Liver (tissue), 9 donors: ENCODE data around the gene TPST2. TPM values are rescaled to one million over a fixed set of nuclear protein-coding genes. Genes with fewer than 3 reads are reported as not detected.

Source experiments
- DNase-seq: peaks from one replicate; pipeline ENCODE4 v3.0.0-alpha.2; 2017; ENCODE audit warnings: low spot score
- H3K27ac ChIP-seq, 2 donors: one replicate each; pipeline ENCODE4 v1.7.0; 2013; ENCODE audit warnings: inconsistent platforms in 2 of 2, low read length in 2 of 2, control low read depth in 1 of 2, low read depth in 1 of 2, mild to moderate bottlenecking in 1 of 2
- H3K27me3 ChIP-seq, 4 donors: one replicate each; pipeline versions ENCODE4 v1.6.1 to v1.7.0; 2013; ENCODE audit warnings: low read length in 3 of 4, inconsistent platforms in 1 of 4, mild to moderate bottlenecking in 1 of 4, moderate library complexity in 1 of 4; ENCODE audit not compliant: control insufficient read depth in 4 of 4, insufficient read depth in 4 of 4
- H3K36me3 ChIP-seq, 4 donors: one replicate each; pipeline versions ENCODE4 v1.6.1 to v1.7.0; 2013; ENCODE audit warnings: low read length in 3 of 4, mild to moderate bottlenecking in 3 of 4, low read depth in 1 of 4, moderate library complexity in 1 of 4; ENCODE audit not compliant: control insufficient read depth in 4 of 4, insufficient read depth in 3 of 4
- H3K4me1 ChIP-seq, 4 donors: one replicate each; pipeline versions ENCODE4 v1.6.1 to v1.7.0; 2013; ENCODE audit warnings: low read length in 3 of 4, mild to moderate bottlenecking in 3 of 4, moderate library complexity in 1 of 4; ENCODE audit not compliant: control insufficient read depth in 4 of 4, insufficient read depth in 4 of 4
- H3K4me3 ChIP-seq, 3 donors: one replicate each; pipeline versions ENCODE4 v1.6.1 to v1.7.0; 2013; ENCODE audit warnings: low read length in 3 of 3, control low read depth in 1 of 3, low read depth in 1 of 3, mild to moderate bottlenecking in 1 of 3
- H3K9ac ChIP-seq, 2 donors: one replicate each; pipeline ENCODE4 v1.7.0; 2013; ENCODE audit warnings: low read length in 2 of 2, mild to moderate bottlenecking in 2 of 2, moderate library complexity in 2 of 2, control low read depth in 1 of 2, low read depth in 1 of 2
- H3K9me3 ChIP-seq, 4 donors: one replicate each; pipeline versions ENCODE4 v1.6.1 to v1.7.0; 2013; ENCODE audit warnings: low read length in 3 of 4; ENCODE audit not compliant: control insufficient read depth in 4 of 4
- EGR1 ChIP-seq, 2 donors: IDR thresholded peaks; 2 replicates each; pipeline ENCODE4 v1.6.1; 2016 to 2018; ENCODE audit warnings: antibody characterized with exemption in 2 of 2, low read depth in 2 of 2
- FOXA1 ChIP-seq: IDR thresholded peaks from 2 replicates; pipeline ENCODE4 v1.6.1; 2016; ENCODE audit warnings: antibody characterized with exemption
- FOXA2 ChIP-seq: IDR thresholded peaks from 2 replicates; pipeline ENCODE4 v1.6.1; 2016; ENCODE audit warnings: antibody characterized with exemption
- GABPA ChIP-seq, 2 donors: IDR thresholded peaks in 1 of 2; conservative IDR thresholded peaks in 1 of 2; 2 replicates each; pipeline ENCODE4 v1.6.1; 2016; ENCODE audit warnings: antibody characterized with exemption in 2 of 2, mild to moderate bottlenecking in 1 of 2, moderate library complexity in 1 of 2
- HNF4A ChIP-seq, 2 donors: conservative IDR thresholded peaks; 2 replicates each; pipeline ENCODE4 v1.6.1; 2016; ENCODE audit warnings: antibody characterized with exemption in 2 of 2, mild to moderate bottlenecking in 2 of 2
- HNF4G ChIP-seq: IDR thresholded peaks from 2 replicates; pipeline ENCODE4 v1.6.1; 2016; ENCODE audit warnings: antibody characterized with exemption
- JUND ChIP-seq, 2 donors: IDR thresholded peaks; 2 replicates each; pipeline ENCODE4 v1.6.1; 2016; ENCODE audit warnings: antibody characterized with exemption in 2 of 2
- NR2F2 ChIP-seq: IDR thresholded peaks from 2 replicates; pipeline ENCODE4 v1.6.1; 2016; ENCODE audit warnings: antibody characterized with exemption
- RAD21 ChIP-seq, 2 donors: IDR thresholded peaks; 2 replicates each; pipeline ENCODE4 v1.6.1; 2016; ENCODE audit warnings: antibody characterized with exemption in 2 of 2, mild to moderate bottlenecking in 2 of 2
- RXRA ChIP-seq, 2 donors: IDR thresholded peaks; 2 replicates each; pipeline ENCODE4 v1.6.1; 2017 to 2018; ENCODE audit warnings: antibody characterized with exemption in 2 of 2, mild to moderate bottlenecking in 1 of 2
- SP1 ChIP-seq: IDR thresholded peaks from 2 replicates; pipeline ENCODE4 v1.6.1; 2018; ENCODE audit warnings: antibody characterized with exemption, mild to moderate bottlenecking
- TAF1 ChIP-seq: conservative IDR thresholded peaks from 2 replicates; pipeline ENCODE4 v1.6.1; 2016; ENCODE audit warnings: antibody characterized with exemption, mild to moderate bottlenecking
- YY1 ChIP-seq: IDR thresholded peaks from 2 replicates; pipeline ENCODE4 v1.6.1; 2016; ENCODE audit warnings: antibody characterized with exemption, mild to moderate bottlenecking
- WGBS: extraction: QIAGEN DNeasy Blood & Tissue Kit; methylation state at CpG from one replicate; pipeline ENCODE4 v1.1.7; 2013; 5-methylcytosine and 5-hydroxymethylcytosine counted together
- polyA plus RNA-seq, 2 donors: library from polyadenylated mRNA; stranded (reverse) in 1 of 2; unstranded in 1 of 2; fragments of 200-250 nt in 1 of 2; fragments of >200 nt in 1 of 2; fragmentation: Nextera tagmentation in 1 of 2; extraction: Ambion mirVana in 1 of 2; gene quantifications; one replicate each; pipeline versions ENCODE4 v1.2.1 to v1.2.3, GENCODE V29; 2013 to 2015
- total RNA-seq, 2 donors: library from RNA; depleted of rRNA; stranded (reverse); fragments of >200 nt; gene quantifications; one replicate each; pipeline ENCODE4 v1.2.3, GENCODE V29; 2014
- TF ChIP-seq, protein P1 (sequence below): IDR thresholded peaks from 2 replicates; pipeline ENCODE4 v1.6.1; 2016; ENCODE audit warnings: antibody characterized with exemption, mild to moderate bottlenecking
- TF ChIP-seq, protein P2 (sequence below): IDR thresholded peaks from 2 replicates; pipeline ENCODE4 v1.6.1; 2016; ENCODE audit warnings: antibody characterized with exemption
- TF ChIP-seq, protein P3 (sequence below): fragments of 150-350 bp; IDR thresholded peaks from 2 replicates; pipeline ENCODE4 v1.5.1; 2017; ENCODE audit warnings: improper control_type of control experiment, low read depth, low read length; ENCODE audit not compliant: missing input control
- TF ChIP-seq, protein P4 (sequence below): IDR thresholded peaks from 2 replicates; pipeline ENCODE4 v1.6.1; 2016; ENCODE audit warnings: antibody characterized with exemption
- TF ChIP-seq, protein P5 (sequence below): IDR thresholded peaks from 2 replicates; pipeline ENCODE4 v1.6.1; 2016; ENCODE audit warnings: antibody characterized with exemption
- donor health status: healthy.
- donor health status: healthy.
- donor health status: healthy.
- donor health status: healthy.
- donor health status: healthy.

TPST2 gene
- total and polyA plus RNA-seq, 4 donors: 33.3 to 109 (median 69.7) TPM

DNA sequence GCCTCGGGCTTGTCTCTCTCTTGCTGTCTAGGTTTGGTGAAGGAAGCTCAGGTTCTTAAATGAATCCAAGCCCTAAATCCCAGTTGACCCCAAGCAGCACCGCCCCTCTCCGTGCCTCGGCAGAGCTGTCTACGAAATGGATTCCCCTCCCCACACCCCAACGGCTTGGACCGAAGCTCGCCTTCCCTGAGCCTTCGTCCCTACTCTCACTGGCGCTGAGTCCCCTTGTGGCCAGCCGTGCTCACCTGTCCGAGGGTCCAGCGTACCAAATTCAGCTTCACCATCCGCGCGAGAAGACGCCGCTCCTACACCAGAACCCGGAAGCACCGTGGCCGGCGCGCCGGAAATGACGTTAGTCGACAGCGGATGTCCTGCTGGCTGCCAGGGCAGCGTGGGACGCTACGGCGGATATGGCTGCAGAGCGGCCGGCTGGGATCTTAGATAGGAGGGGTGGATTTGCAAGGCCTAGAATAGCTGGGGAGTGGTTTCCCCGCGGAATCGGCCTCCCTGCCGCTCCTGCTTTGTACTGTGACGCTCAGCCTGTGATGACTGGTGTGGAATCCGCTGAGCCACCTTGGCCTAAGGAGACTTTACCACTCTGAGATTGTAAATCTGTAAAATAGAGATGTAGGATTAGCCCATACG is 77.7 kb downstream of the TPST2 start, which contains the start of gene TFIP11:
Gene TFIP11, minus strand, starts transcription at position 325 of the 645 bp plus-strand sequence. CDS start 2,201 bp downstream, outside the sequence.
- peak; percentile 97 for DNase-seq
- TF ChIP-seq HNF4G (no peak), SP1 (no peak), JUND (IDR thresholded peaks at IDR 0.05) (no peak), TAF1 (no peak), GABPA (IDR thresholded peaks at IDR 0.05 in 1 of 2, conservative IDR thresholded peaks at IDR 0.05 in 1 of 2) (peak; percentile 96 to 100), EGR1 (IDR thresholded peaks at IDR 0.05; ENCODE audit: low read depth in 2 of 2) (no peak), FOXA2 (no peak), NR2F2 (no peak), HNF4A (conservative IDR thresholded peaks at IDR 0.05) (no peak), YY1 (peak; percentile 88), FOXA1 (no peak), RAD21 (IDR thresholded peaks at IDR 0.05) (peak; percentile 40 to 60), RXRA (IDR thresholded peaks at IDR 0.05) (peak in 1 of 2 donors; percentile 14)
- TF ChIP-seq, protein P1, sequence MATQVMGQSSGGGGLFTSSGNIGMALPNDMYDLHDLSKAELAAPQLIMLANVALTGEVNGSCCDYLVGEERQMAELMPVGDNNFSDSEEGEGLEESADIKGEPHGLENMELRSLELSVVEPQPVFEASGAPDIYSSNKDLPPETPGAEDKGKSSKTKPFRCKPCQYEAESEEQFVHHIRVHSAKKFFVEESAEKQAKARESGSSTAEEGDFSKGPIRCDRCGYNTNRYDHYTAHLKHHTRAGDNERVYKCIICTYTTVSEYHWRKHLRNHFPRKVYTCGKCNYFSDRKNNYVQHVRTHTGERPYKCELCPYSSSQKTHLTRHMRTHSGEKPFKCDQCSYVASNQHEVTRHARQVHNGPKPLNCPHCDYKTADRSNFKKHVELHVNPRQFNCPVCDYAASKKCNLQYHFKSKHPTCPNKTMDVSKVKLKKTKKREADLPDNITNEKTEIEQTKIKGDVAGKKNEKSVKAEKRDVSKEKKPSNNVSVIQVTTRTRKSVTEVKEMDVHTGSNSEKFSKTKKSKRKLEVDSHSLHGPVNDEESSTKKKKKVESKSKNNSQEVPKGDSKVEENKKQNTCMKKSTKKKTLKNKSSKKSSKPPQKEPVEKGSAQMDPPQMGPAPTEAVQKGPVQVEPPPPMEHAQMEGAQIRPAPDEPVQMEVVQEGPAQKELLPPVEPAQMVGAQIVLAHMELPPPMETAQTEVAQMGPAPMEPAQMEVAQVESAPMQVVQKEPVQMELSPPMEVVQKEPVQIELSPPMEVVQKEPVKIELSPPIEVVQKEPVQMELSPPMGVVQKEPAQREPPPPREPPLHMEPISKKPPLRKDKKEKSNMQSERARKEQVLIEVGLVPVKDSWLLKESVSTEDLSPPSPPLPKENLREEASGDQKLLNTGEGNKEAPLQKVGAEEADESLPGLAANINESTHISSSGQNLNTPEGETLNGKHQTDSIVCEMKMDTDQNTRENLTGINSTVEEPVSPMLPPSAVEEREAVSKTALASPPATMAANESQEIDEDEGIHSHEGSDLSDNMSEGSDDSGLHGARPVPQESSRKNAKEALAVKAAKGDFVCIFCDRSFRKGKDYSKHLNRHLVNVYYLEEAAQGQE: no peak
- TF ChIP-seq, protein P2, sequence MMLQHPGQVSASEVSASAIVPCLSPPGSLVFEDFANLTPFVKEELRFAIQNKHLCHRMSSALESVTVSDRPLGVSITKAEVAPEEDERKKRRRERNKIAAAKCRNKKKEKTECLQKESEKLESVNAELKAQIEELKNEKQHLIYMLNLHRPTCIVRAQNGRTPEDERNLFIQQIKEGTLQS: no peak
- TF ChIP-seq, protein P3, sequence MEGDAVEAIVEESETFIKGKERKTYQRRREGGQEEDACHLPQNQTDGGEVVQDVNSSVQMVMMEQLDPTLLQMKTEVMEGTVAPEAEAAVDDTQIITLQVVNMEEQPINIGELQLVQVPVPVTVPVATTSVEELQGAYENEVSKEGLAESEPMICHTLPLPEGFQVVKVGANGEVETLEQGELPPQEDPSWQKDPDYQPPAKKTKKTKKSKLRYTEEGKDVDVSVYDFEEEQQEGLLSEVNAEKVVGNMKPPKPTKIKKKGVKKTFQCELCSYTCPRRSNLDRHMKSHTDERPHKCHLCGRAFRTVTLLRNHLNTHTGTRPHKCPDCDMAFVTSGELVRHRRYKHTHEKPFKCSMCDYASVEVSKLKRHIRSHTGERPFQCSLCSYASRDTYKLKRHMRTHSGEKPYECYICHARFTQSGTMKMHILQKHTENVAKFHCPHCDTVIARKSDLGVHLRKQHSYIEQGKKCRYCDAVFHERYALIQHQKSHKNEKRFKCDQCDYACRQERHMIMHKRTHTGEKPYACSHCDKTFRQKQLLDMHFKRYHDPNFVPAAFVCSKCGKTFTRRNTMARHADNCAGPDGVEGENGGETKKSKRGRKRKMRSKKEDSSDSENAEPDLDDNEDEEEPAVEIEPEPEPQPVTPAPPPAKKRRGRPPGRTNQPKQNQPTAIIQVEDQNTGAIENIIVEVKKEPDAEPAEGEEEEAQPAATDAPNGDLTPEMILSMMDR: no peak
- TF ChIP-seq, protein P4, sequence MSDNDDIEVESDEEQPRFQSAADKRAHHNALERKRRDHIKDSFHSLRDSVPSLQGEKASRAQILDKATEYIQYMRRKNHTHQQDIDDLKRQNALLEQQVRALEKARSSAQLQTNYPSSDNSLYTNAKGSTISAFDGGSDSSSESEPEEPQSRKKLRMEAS: peak; percentile 84
- TF ChIP-seq, protein P5, sequence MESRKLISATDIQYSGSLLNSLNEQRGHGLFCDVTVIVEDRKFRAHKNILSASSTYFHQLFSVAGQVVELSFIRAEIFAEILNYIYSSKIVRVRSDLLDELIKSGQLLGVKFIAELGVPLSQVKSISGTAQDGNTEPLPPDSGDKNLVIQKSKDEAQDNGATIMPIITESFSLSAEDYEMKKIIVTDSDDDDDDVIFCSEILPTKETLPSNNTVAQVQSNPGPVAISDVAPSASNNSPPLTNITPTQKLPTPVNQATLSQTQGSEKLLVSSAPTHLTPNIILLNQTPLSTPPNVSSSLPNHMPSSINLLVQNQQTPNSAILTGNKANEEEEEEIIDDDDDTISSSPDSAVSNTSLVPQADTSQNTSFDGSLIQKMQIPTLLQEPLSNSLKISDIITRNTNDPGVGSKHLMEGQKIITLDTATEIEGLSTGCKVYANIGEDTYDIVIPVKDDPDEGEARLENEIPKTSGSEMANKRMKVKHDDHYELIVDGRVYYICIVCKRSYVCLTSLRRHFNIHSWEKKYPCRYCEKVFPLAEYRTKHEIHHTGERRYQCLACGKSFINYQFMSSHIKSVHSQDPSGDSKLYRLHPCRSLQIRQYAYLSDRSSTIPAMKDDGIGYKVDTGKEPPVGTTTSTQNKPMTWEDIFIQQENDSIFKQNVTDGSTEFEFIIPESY: peak; percentile 81
- WGBS: under 1% methylated on average over 40 of the region's 40 CpGs
- Histone ChIP-seq H3K27ac (peak within 1 kb of the TSS; percentile 56 to 69), H3K9ac (peak within 1 kb of the TSS; percentile 74 to 79), H3K36me3 (peaks cover 2 to 27% (median 17%) of the 10 kb centered on the region in 4 donors), H3K9me3 (no peaks in the 10 kb centered on the region), H3K4me3 (peak within 1 kb of the TSS; percentile 61 to 99 (median 98)), H3K27me3 (no peaks in the 10 kb centered on the region), H3K4me1 (peaks cover 1 to 40% (median 33%) of the 10 kb centered on the region in 4 donors)
